NT2/D1 (cell line): ENCODE data around the gene HOXB5.

Experiments
- SUZ12 ChIP-seq: IDR thresholded peaks from 2 replicates; pipeline ENCODE4 v1.6.1; 2011; ENCODE audit not compliant: insufficient read length, insufficient read depth; ENCODE audit errors: extremely low read depth
- YY1 ChIP-seq: IDR thresholded peaks from 2 replicates; pipeline ENCODE4 v1.6.1; 2011; ENCODE audit not compliant: insufficient read length, insufficient read depth
- ZNF274 ChIP-seq: IDR thresholded peaks from 2 replicates; pipeline ENCODE4 v1.6.1; 2011; ENCODE audit warnings: mild to moderate bottlenecking, low read depth, low read length

DNA sequence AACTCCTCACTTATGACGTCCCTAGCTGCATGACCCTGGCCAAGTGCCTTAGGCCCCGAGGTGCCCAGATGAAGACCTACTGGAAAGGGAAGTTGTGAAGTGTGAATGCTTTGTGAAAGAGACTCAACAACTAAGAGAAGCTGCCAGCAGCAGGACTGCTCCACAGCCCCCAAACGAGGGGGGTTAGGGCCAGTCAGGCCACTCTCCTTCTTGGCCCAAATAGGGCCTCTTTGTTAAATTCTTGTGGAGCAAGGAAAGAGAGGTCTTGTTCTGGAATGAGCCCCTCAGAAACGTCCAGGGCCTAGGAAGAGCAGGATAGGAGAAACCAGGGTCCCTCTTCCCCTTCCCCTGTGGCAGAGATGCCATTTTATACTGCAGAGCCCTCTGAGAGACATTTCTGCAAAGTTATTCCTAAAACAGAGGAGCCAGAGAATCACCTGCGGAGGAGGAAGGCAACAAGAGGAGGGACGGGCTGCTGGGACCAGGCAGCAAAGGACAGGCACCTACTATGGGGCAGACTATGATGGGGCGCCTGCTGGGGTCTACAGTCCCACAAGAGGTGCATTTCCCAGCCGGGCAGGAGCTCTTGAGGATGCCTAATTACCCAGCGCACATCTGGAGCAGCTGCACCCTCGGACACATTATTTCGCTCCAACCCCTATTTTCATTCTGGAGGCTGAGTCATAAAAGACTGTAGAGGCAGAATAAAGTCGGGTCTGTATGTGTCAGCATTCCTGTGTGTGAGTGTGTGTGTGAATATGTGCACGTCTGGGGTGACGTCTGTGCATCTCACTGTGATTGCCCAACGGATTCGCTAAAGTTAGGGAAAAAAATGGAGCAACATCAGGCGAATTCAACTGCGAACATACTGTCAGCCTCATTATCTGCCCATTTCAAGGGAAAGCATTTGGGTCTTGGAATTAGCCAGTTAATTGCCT lies 44.0 kb upstream of the HOXB5 start:
- TF ChIP-seq ZNF274: no peak
- no peak for TF ChIP-seq YY1
- no peak for TF ChIP-seq SUZ12
